A549 (cell line): ENCODE results near the gene TNFRSF19.

Experiments
- BHLHE40 ChIP-seq: IDR thresholded peaks from 2 replicates; pipeline ENCODE4 v1.6.1; 2012; ENCODE audit warnings: low read depth, low read length, inconsistent platforms
- CTCF ChIP-seq: fragments of >200 bp; sonication (Bioruptor Twin); formaldehyde crosslinking; IDR thresholded peaks from 3 replicates; pipeline ENCODE4 v1.5.1; 2016
- E2F6 ChIP-seq: IDR thresholded peaks from 2 replicates; pipeline ENCODE4 v1.6.1; 2012; ENCODE audit warnings: low read depth, borderline replicate concordance
- JUN ChIP-seq, 2 experiments: fragments of >200 bp; sonication (Bioruptor Twin); formaldehyde crosslinking; IDR thresholded peaks; 2 replicates in 1 of 2; 3 replicates in 1 of 2; pipeline ENCODE4 v1.6.1; 2016 to 2017
- NPAS2 ChIP-seq: fragments of 250-450 bp; sonication (Bioruptor Pico); IDR thresholded peaks from 2 replicates; pipeline ENCODE4 v1.8.0; 2022; ENCODE audit warnings: mild to moderate bottlenecking, moderate library complexity, borderline replicate concordance
- RAD21 ChIP-seq, 2 experiments: fragments of >200 bp in 1 of 2; sonication (Bioruptor Twin) in 1 of 2; formaldehyde crosslinking in 1 of 2; IDR thresholded peaks in 1 of 2; conservative IDR thresholded peaks in 1 of 2; 2 replicates in 1 of 2; 3 replicates in 1 of 2; pipeline ENCODE4 v1.6.1; 2012 to 2018; ENCODE audit warnings: inconsistent platforms in 1 of 2
- REST ChIP-seq: fragments of 200-600 bp; sonication (generic); IDR thresholded peaks from 2 replicates; pipeline ENCODE4 v1.6.1; 2016; ENCODE audit warnings: antibody characterized with exemption, mild to moderate bottlenecking, moderate library complexity
- TF ChIP-seq, protein P1 (sequence below): fragments of >200 bp; sonication (Bioruptor Twin); formaldehyde crosslinking; IDR thresholded peaks from 3 replicates; pipeline ENCODE4 v1.6.1; 2016
- TF ChIP-seq, protein P2 (sequence below): fragments of 150-350 bp; IDR thresholded peaks from 2 replicates; pipeline ENCODE4 v1.6.1; 2014; ENCODE audit warnings: low read depth, mild to moderate bottlenecking, low read length

- no peak for TF ChIP-seq CTCF
- TF ChIP-seq, protein P1, sequence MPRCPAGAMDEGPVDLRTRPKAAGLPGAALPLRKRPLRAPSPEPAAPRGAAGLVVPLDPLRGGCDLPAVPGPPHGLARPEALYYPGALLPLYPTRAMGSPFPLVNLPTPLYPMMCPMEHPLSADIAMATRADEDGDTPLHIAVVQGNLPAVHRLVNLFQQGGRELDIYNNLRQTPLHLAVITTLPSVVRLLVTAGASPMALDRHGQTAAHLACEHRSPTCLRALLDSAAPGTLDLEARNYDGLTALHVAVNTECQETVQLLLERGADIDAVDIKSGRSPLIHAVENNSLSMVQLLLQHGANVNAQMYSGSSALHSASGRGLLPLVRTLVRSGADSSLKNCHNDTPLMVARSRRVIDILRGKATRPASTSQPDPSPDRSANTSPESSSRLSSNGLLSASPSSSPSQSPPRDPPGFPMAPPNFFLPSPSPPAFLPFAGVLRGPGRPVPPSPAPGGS, result no peak
- TF ChIP-seq NPAS2 (CRISPR knock-in tag), result no peak
- no peak for TF ChIP-seq RAD21 (conservative IDR thresholded peaks at IDR 0.05 in 1 of 2, IDR thresholded peaks at IDR 0.05 in 1 of 2)
- no peak for TF ChIP-seq E2F6
- TF ChIP-seq BHLHE40, result no peak
- no peak for TF ChIP-seq REST
- TF ChIP-seq JUN (IDR thresholded peaks at IDR 0.05), result no peak
- TF ChIP-seq, protein P2, sequence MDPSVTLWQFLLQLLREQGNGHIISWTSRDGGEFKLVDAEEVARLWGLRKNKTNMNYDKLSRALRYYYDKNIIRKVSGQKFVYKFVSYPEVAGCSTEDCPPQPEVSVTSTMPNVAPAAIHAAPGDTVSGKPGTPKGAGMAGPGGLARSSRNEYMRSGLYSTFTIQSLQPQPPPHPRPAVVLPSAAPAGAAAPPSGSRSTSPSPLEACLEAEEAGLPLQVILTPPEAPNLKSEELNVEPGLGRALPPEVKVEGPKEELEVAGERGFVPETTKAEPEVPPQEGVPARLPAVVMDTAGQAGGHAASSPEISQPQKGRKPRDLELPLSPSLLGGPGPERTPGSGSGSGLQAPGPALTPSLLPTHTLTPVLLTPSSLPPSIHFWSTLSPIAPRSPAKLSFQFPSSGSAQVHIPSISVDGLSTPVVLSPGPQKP, result no peak
These were observed 37.9 kb downstream of the TNFRSF19 start for GRCh38 chr13:23608138-23608537.
